DMS53 treated with DMSO at 0.1 percent for 48 hours (cell line): ENCODE data around the gene GNS.
"Not testable (repeated sequence)": the region's sequence is repeated elsewhere in the genome, so short reads cannot be mapped to it uniquely, and the experiment has no call there.

ENCODE experiments used
- DNase-seq: peaks from one replicate; lab custom pipeline; 2025; ENCODE audit not compliant: unreplicated experiment; lab: John Stamatoyannopoulos, UW

GNS gene

GRCh38 chr12:64780132-64780530, 20.9 kb upstream of the GNS start:
- peak; percentile 67 for DNase-seq

- DNase-seq: no peak
Observed at GRCh38 chr12:64779354-64779974, 20.3 kb upstream of the GNS start.

- not testable (repeated sequence) for DNase-seq
Observed at GRCh38 chr12:64775147-64775736, 16.0 kb upstream of the GNS start.

- no peak for DNase-seq
Observed at GRCh38 chr12:64773386-64773785, 14.2 kb upstream of the GNS start.

GRCh38 chr12:64767495-64767894, 8.3 kb upstream of the GNS start:
- DNase-seq: no peak

GRCh38 chr12:64760808-64761573, 1.8 kb upstream of the GNS start:
- no peak for DNase-seq

GRCh38 chr12:64757771-64758170, 1.4 kb downstream of the GNS start:
- DNase-seq: no peak

- no peak for DNase-seq
Observed at GRCh38 chr12:64756376-64756775, 2.8 kb downstream of the GNS start.

- no peak for DNase-seq
Observed at GRCh38 chr12:64753427-64753826, 5.8 kb downstream of the GNS start.

- no peak for DNase-seq
Observed at GRCh38 chr12:64752833-64753238, 6.4 kb downstream of the GNS start.

- DNase-seq: no peak
Observed at GRCh38 chr12:64752032-64752431, 7.2 kb downstream of the GNS start.

- DNase-seq: no peak
Observed at GRCh38 chr12:64749461-64750200, 9.6 kb downstream of the GNS start.

- DNase-seq: no peak
Observed at GRCh38 chr12:64747695-64748094, 11.5 kb downstream of the GNS start.

- DNase-seq: peak; percentile 19
Observed at GRCh38 chr12:64746663-64747062, 12.5 kb downstream of the GNS start.

- peak; percentile 95 for DNase-seq
Observed at GRCh38 chr12:64745980-64746379, 13.2 kb downstream of the GNS start.

GRCh38 chr12:64745259-64745807, 13.9 kb downstream of the GNS start:
- DNase-seq: peak; percentile 76

GRCh38 chr12:64744422-64745258, 14.6 kb downstream of the GNS start:
- peak; percentile 32 for DNase-seq

- DNase-seq: no peak
Observed at GRCh38 chr12:64743206-64743605, 16.0 kb downstream of the GNS start.

GRCh38 chr12:64742416-64742815, 16.8 kb downstream of the GNS start:
- no peak for DNase-seq

- DNase-seq: no peak
Observed at GRCh38 chr12:64740646-64741045, 18.6 kb downstream of the GNS start.
